Measurements from ENCODE around the gene SLC51B.

Gene SLC51B

DNA sequence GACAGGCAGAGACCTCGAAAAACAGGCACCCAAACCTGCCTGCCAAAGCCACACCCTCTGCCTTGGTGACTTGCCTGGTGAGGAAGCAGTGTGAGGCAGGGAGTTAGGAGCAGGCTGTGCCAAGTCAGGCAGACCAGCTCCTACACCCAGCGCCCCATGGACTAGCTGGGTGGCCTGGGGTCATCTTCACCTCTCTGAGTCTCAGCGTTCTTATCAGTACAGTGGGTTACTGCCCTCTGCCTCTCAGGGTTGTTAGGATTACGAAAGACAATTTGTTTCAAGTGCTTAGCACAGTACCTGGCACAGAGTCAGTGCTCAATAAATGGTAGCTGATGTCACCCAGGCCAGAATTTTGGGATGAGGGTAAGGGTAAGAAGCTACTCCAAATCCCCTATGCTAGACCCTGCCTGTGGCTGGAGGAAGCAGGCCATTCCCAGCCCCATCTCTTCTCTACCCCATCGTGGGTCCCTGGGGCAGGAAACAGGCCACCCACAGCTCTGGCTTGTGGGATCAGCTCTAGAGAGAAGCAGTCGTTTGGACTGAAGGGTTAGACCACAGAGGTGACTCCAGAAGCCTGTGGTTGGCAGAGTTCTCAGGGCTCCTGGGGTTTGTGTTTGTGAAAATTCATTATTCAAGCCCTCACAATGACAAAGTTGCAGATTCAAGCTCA lies 10.1 kb downstream of the SLC51B start:
- ChIA-PET CTCF (interaction anchor here (0.7 to 8.0 kb wide), 18 partner anchors 11 to 327 kb away, joined by 3 to 338 read pairs (median 16); partner anchors contain the start of genes KBTBD13, RASL12, SLC51B and UBAP1L), POLR2A (interaction anchor here (1.0 kb wide), 1 partner anchor 249 kb away, joined by 3 read pairs; the partner anchor contains the start of gene RNU5B-1)
- no peak for DNase-seq (ENCODE audit: low read depth, low spot score)
- TF ChIP-seq, protein P1, sequence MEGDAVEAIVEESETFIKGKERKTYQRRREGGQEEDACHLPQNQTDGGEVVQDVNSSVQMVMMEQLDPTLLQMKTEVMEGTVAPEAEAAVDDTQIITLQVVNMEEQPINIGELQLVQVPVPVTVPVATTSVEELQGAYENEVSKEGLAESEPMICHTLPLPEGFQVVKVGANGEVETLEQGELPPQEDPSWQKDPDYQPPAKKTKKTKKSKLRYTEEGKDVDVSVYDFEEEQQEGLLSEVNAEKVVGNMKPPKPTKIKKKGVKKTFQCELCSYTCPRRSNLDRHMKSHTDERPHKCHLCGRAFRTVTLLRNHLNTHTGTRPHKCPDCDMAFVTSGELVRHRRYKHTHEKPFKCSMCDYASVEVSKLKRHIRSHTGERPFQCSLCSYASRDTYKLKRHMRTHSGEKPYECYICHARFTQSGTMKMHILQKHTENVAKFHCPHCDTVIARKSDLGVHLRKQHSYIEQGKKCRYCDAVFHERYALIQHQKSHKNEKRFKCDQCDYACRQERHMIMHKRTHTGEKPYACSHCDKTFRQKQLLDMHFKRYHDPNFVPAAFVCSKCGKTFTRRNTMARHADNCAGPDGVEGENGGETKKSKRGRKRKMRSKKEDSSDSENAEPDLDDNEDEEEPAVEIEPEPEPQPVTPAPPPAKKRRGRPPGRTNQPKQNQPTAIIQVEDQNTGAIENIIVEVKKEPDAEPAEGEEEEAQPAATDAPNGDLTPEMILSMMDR (IDR thresholded peaks at IDR 0.05; ENCODE audit: insufficient read depth, low read length, missing control alignments) = no peak
- no peak overlapping the region for H3K4me3 ChIP-seq (ENCODE audit: low read depth, low read length)

DNA sequence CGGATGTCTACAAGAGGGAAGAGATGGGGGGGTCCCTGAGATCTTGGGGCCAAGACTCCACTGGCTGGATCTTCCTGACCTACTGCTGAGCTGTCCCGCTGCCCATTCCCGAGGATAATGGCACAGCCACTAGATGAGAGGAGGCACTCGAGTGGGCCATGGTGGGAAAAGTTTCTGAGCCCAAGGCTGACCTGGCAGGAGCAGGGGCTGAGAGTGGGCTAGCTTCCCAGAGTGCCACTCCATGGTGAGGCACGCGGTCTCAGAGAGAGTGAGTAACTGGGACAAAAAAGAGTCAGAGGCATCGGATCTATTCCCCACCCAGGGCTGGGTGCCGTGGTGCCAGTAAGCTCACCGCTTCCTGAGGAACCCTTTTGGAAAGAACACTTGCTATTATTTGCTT lies 10.9 kb downstream of the SLC51B start:
- TF ChIP-seq, protein P1 (IDR thresholded peaks at IDR 0.05; ENCODE audit: insufficient read depth, low read length, missing control alignments) = no peak
- POLR2A ChIA-PET = interaction anchor here (1.0 kb wide), 1 partner anchor 249 kb away, joined by 3 read pairs; the partner anchor contains the start of gene RNU5B-1
- no peak overlapping the region for H3K4me3 ChIP-seq (ENCODE audit: low read depth, low read length)
- DNase-seq (ENCODE audit: low read depth, low spot score) = no peak
- CTCF ChIA-PET = interaction anchor here (0.9 to 8.0 kb wide), 13 partner anchors 10 to 328 kb away, joined by 3 to 338 read pairs (median 23); partner anchors contain the start of genes KBTBD13, RASL12 and SLC51B

- no peak overlapping the region for H3K4me3 ChIP-seq (ENCODE audit: low read depth, low read length)
- ChIA-PET CTCF (interaction anchor here (0.9 to 8.0 kb wide), 7 partner anchors 10 to 94 kb away, joined by 3 to 338 read pairs (median 29); partner anchors contain the start of genes KBTBD13 and RASL12), POLR2A (no interaction called here)
- TF ChIP-seq, protein P1 (IDR thresholded peaks at IDR 0.05; ENCODE audit: insufficient read depth, low read length, missing control alignments) = no peak
- DNase-seq (ENCODE audit: low read depth, low spot score) = no peak
Observed at GRCh38 chr15:65056868-65057548, 11.8 kb downstream of the SLC51B start.

DNA sequence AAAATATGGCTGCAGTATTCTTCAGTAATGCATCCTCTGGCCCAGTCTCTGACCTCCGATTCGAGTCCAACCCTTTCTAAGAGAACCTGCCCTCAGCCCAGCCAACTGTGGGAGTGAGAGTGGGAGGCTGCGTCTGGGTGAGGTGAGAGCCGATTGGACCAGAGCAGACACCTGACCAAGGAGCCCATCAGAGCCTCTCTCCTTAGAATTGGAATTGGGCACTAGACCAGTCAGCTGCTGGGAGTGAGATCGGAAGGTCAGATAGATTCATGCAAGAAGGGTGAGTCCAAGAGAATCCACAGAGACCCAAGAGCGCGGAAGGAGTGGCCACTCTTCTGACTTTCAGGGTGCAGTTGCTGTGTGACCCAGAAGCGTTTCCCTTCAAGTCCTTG lies 12.4 kb downstream of the SLC51B start:
- TF ChIP-seq, protein P1 (IDR thresholded peaks at IDR 0.05; ENCODE audit: insufficient read depth, low read length, missing control alignments) = no peak
- POLR2A ChIA-PET = no interaction called here
- no peak for DNase-seq (ENCODE audit: low read depth, low spot score)
- H3K4me3 ChIP-seq (ENCODE audit: low read depth, low read length) = no peak overlapping the region
- CTCF ChIA-PET = interaction anchor here (4.4 to 8.0 kb wide), 3 partner anchors 9 to 23 kb away, joined by 29 to 135 read pairs (median 109); partner anchors contain the start of genes KBTBD13 and RASL12

- TF ChIP-seq, protein P1 (IDR thresholded peaks at IDR 0.05; ENCODE audit: insufficient read depth, low read length, missing control alignments) = no peak
- DNase-seq (ENCODE audit: low read depth, low spot score) = no peak
- no peak overlapping the region for H3K4me3 ChIP-seq (ENCODE audit: low read depth, low read length)
- POLR2A ChIA-PET = no interaction called here
- CTCF ChIA-PET = interaction anchor here (0.8 to 7.2 kb wide), 3 partner anchors 8 to 22 kb away, joined by 3 to 109 read pairs (median 12); partner anchors contain the start of gene KBTBD13
Observed at GRCh38 chr15:65058394-65059368, 13.5 kb downstream of the SLC51B start.

All from AG04449 (cell line).